Tibial nerve (tissue), 4 donors: ENCODE data around the gene KLHDC7A. TPM values are rescaled to one million over a fixed set of nuclear protein-coding genes. Genes with fewer than 3 reads are reported as not detected.

ENCODE experiments used
- DNase-seq, 2 donors: peaks; one replicate each; pipeline ENCODE4 v3.0.0-alpha.2; 2019; ENCODE audit warnings: low spot score in 2 of 2
- H3K27ac ChIP-seq, 4 donors: fragments of 200-600 bp; sonication (generic) in 3 of 4; one replicate each; pipeline ENCODE4 v1.5.1; 2017 to 2019; ENCODE audit warnings: mild to moderate bottlenecking in 1 of 4
- H3K27me3 ChIP-seq, 2 donors: fragments of 200-600 bp; sonication (generic) in 1 of 2; one replicate each; pipeline versions ENCODE4 v1.5.1 to v1.6.0; 2017 to 2019
- H3K36me3 ChIP-seq, 3 donors: fragments of 200-600 bp; sonication (generic); one replicate each; pipeline ENCODE4 v1.5.1; 2018 to 2019
- H3K4me1 ChIP-seq, 4 donors: fragments of 200-600 bp; sonication (generic) in 3 of 4; one replicate each; pipeline ENCODE4 v1.5.1; 2017 to 2019
- H3K4me3 ChIP-seq, 4 donors: fragments of 200-600 bp; sonication (generic) in 3 of 4; one replicate each; pipeline ENCODE4 v1.5.1; 2017 to 2019; ENCODE audit warnings: mild to moderate bottlenecking in 1 of 4, moderate library complexity in 1 of 4
- H3K9me3 ChIP-seq, 4 donors: fragments of 200-600 bp; sonication (generic) in 3 of 4; one replicate each; pipeline ENCODE4 v1.5.1; 2017 to 2019
- CTCF ChIP-seq, 5 experiments: fragments of 200-600 bp in 3 of 5; fragments of 450-650 bp in 2 of 5; sonication (generic) in 3 of 5; IDR thresholded peaks; one replicate each; pipeline ENCODE4 v1.5.1; 2016 to 2019; ENCODE audit warnings: antibody characterized with exemption in 5 of 5, mild to moderate bottlenecking in 3 of 5, moderate library complexity in 2 of 5
- EP300 ChIP-seq, 2 donors: sonication (generic); formaldehyde crosslinking; IDR thresholded peaks; one replicate each; pipeline ENCODE4 v1.6.1; 2017; ENCODE audit warnings: antibody characterized with exemption in 2 of 2, mild to moderate bottlenecking in 1 of 2
- POLR2A ChIP-seq, 2 donors: fragments of 450-650 bp; IDR thresholded peaks; one replicate each; pipeline ENCODE4 v1.6.1; 2017; ENCODE audit warnings: antibody characterized with exemption in 2 of 2, mild to moderate bottlenecking in 2 of 2, moderate library complexity in 2 of 2
- WGBS, 2 donors: methylation state at CpG; one replicate each; pipeline ENCODE4 v1.1.5; 2018; 5-methylcytosine and 5-hydroxymethylcytosine counted together
- total RNA-seq, 4 donors: library from RNA; depleted of rRNA; stranded (reverse); fragments of >200 nt; gene quantifications; one replicate each; pipeline ENCODE4 v1.1.0, GENCODE V29; 2016

The KLHDC7A gene
- total RNA-seq, 4 donors from 2014 or later = 0.20 to 0.21 TPM; not detected in 2

- WGBS, 2 donors = 87 to 92% methylated on average over 4 of the region's 4 CpGs
- Histone ChIP-seq H3K27ac (no peak overlapping the region), H3K27me3 (no peaks in the 10 kb centered on the region), H3K36me3 (no peaks in the 10 kb centered on the region), H3K9me3 (peaks cover 0 to 12% (median 0%) of the 10 kb centered on the region in 4 donors), H3K4me1 (peaks cover 0 to 11% (median 0%) of the 10 kb centered on the region in 4 donors), H3K4me3 (no peak overlapping the region)
- TF ChIP-seq CTCF (IDR thresholded peaks at IDR 0.05) (no peak), POLR2A (IDR thresholded peaks at IDR 0.05) (no peak), EP300 (IDR thresholded peaks at IDR 0.05) (no peak)
- no peak for DNase-seq
These were observed 4.5 kb downstream of the KLHDC7A start for GRCh38 chr1:18485227-18485626.

DNA sequence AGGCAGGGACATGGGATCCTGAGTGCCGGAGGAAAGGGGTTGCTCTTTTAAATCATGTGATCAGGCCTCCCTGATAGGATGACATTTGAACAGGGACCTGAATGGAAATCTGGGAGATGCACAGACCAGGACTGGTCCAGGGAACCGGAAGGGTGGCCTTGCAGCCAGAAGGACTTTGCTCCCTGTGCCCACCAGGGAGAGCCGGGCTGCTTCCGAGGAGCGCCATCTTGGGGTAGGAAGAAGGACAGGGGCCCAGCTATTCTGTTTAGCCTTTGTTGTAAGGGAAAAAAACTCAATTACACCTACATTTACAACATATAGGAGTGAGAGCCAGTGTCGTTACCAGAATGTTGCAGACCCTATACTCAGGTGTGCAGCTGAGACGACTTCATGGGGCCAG lies 5.5 kb downstream of the KLHDC7A start:
- no peak for DNase-seq
- 41 to 47% methylated on average over 7 of the region's 7 CpGs for WGBS, 2 donors

DNA sequence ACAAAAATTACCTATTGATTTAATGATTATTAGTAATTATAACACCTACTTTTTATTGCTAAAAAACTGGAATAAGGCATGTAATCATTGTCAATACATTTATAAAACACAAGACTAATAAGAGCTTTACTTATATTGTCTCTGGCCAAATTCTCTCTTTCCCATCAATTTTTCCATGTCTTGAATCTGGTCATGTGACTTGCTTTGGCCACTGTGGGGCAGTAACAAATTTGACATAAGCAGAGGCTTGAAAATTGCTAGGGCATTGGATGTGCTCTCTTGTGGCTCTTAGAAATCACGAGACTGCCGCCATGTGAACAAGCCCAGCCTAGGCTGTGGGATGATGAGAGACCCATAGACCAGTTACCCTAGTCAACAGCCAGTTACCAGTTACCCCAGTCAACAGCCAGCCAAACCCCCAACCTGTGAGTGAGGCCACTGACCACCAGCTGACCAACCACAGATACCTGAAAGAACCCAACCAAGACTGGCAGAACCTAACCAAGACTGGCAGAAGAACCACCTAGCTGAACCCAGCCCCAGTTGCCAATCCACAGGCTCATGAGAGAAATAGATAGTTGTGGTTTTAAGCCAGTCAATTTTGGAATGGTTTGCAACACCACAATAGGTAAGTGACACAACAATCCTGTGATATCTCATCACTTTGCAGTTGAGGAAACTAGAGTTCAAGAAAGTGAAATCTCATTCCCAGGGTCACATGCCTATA lies 8.8 kb downstream of the KLHDC7A start:
- DNase-seq = no peak
- Histone ChIP-seq H3K4me1 (no peaks in the 10 kb centered on the region), H3K36me3 (no peaks in the 10 kb centered on the region), H3K9me3 (peaks cover 0 to 12% (median 0%) of the 10 kb centered on the region in 4 donors), H3K4me3 (no peak overlapping the region), H3K27ac (no peak overlapping the region), H3K27me3 (no peaks in the 10 kb centered on the region)
- WGBS, 2 donors = 88 to 94% methylated on average over 2 of the region's 2 CpGs
- TF ChIP-seq EP300 (IDR thresholded peaks at IDR 0.05) = no peak
- TF ChIP-seq CTCF (IDR thresholded peaks at IDR 0.05) = no peak
- no peak for TF ChIP-seq POLR2A (IDR thresholded peaks at IDR 0.05)

More for the DNA sequence above, 5.5 kb downstream of the KLHDC7A start:
- H3K27me3 ChIP-seq = no peaks in the 10 kb centered on the region
- no peak overlapping the region for H3K27ac ChIP-seq
- H3K9me3 ChIP-seq = peaks cover 0 to 15% (median 0%) of the 10 kb centered on the region in 4 donors
- peaks cover 0 to under 1% (median 0%) of the 10 kb centered on the region in 4 donors for H3K4me1 ChIP-seq
- TF ChIP-seq POLR2A (IDR thresholded peaks at IDR 0.05) = no peak
- no peak for TF ChIP-seq EP300 (IDR thresholded peaks at IDR 0.05)
- no peak for TF ChIP-seq CTCF (IDR thresholded peaks at IDR 0.05)
- no peaks in the 10 kb centered on the region for H3K36me3 ChIP-seq
- H3K4me3 ChIP-seq = no peak overlapping the region

DNA sequence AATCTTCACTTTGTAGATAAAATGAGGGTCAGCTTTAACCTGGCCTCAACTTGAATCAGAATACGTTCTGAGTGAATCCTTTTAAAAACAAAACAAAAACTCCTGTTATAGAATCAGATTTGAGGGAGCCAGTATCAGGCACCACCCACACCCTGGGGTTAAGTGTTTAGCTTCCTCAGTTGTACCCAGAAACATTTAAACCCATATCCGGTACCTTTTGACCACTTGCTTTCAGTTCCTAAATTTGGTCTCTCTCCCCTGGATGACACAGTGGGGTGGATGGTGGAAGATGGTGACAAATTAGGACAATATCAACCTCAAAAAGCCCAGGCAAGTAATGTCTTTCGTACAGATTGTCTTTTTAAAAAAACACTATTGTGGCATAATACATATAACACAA lies 10.4 kb downstream of the KLHDC7A start:
- 51 to 54% methylated on average over 3 of the region's 3 CpGs for WGBS, 2 donors
- Histone ChIP-seq H3K27me3 (no peaks in the 10 kb centered on the region), H3K36me3 (no peaks in the 10 kb centered on the region), H3K4me1 (no peaks in the 10 kb centered on the region), H3K27ac (no peak overlapping the region), H3K9me3 (peaks cover 0 to 12% (median 0%) of the 10 kb centered on the region in 4 donors), H3K4me3 (no peak overlapping the region)
- no peak for DNase-seq
- no peak for TF ChIP-seq POLR2A (IDR thresholded peaks at IDR 0.05)
- no peak for TF ChIP-seq EP300 (IDR thresholded peaks at IDR 0.05)
- TF ChIP-seq CTCF (IDR thresholded peaks at IDR 0.05) = no peak

DNA sequence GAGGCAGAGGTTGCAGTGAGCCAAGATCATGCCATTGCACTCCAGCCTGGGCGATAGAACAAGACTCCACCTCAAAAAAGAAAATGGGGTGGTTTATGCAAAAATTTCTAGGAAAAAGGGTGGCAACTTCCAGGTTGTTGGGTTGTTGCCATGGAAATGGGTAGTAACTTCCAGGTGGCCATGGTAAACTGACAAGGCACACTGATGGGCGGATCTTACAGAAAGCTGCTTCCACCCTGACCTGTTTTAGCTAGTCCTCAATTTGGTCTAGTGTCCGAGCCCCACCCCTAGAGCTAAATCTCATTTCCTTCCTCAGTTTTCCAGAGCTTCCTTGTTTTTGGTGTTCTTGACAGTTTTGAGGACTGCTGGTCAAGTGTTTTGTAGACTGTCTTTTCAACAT lies 13.6 kb downstream of the KLHDC7A start:
- DNase-seq = no peak
- 75 to 79% methylated on average over 3 of the region's 3 CpGs for WGBS, 2 donors
- no peak overlapping the region for H3K4me3 ChIP-seq

More for the DNA sequence above, 13.6 kb downstream of the KLHDC7A start:
- H3K27ac ChIP-seq = no peak overlapping the region
- no peaks in the 10 kb centered on the region for H3K27me3 ChIP-seq
- H3K9me3 ChIP-seq = peaks cover 0 to 12% (median 0%) of the 10 kb centered on the region in 4 donors
- no peaks in the 10 kb centered on the region for H3K4me1 ChIP-seq
- TF ChIP-seq POLR2A (IDR thresholded peaks at IDR 0.05) (no peak), CTCF (IDR thresholded peaks at IDR 0.05) (no peak), EP300 (IDR thresholded peaks at IDR 0.05) (no peak)
- H3K36me3 ChIP-seq = no peaks in the 10 kb centered on the region
